Stomach (tissue), 9 donors: Measurements from ENCODE around the gene GRHL3. TPM values are rescaled to one million over a fixed set of nuclear protein-coding genes. Genes with fewer than 3 reads are reported as not detected.

Source experiments
- DNase-seq, 2 donors: peaks; one replicate each; pipeline versions ENCODE4 v3.0.0 to v3.0.0-alpha.2; 2013 to 2019
- H3K27ac ChIP-seq, 5 donors: fragments of 200-600 bp in 4 of 5; sonication (generic) in 4 of 5; one replicate each; pipeline ENCODE4 v1.5.1; 2013 to 2019; ENCODE audit warnings: mild to moderate bottlenecking in 1 of 5, moderate library complexity in 1 of 5
- H3K27me3 ChIP-seq, 3 donors: fragments of 200-600 bp; sonication (generic); one replicate each; pipeline ENCODE4 v1.5.1; 2017 to 2019; ENCODE audit warnings: mixed run types in 1 of 3
- H3K36me3 ChIP-seq, 4 donors: fragments of 200-600 bp; sonication (generic); 1 replicate in 3 of 4; 2 replicates in 1 of 4; pipeline ENCODE4 v1.5.1; 2016 to 2019
- H3K4me1 ChIP-seq, 4 donors: fragments of 200-600 bp; sonication (generic); one replicate each; pipeline ENCODE4 v1.5.1; 2016 to 2019
- H3K4me3 ChIP-seq, 4 donors: fragments of 200-600 bp; sonication (generic) in 3 of 4; one replicate each; pipeline ENCODE4 v1.5.1; 2016 to 2019; ENCODE audit warnings: mild to moderate bottlenecking in 1 of 4
- H3K9me3 ChIP-seq, 4 donors: fragments of 200-600 bp; sonication (generic); one replicate each; pipeline ENCODE4 v1.5.1; 2016 to 2019
- CTCF ChIP-seq, 7 experiments: fragments of 450-650 bp in 4 of 7; fragments of 200-600 bp in 3 of 7; sonication (generic) in 3 of 7; IDR thresholded peaks; one replicate each; pipeline ENCODE4 v1.5.1; 2016 to 2019; ENCODE audit warnings: antibody characterized with exemption in 7 of 7, control low read depth in 2 of 7, mild to moderate bottlenecking in 1 of 7
- EP300 ChIP-seq: sonication (generic); formaldehyde crosslinking; IDR thresholded peaks from one replicate; pipeline ENCODE4 v1.6.1; 2017; ENCODE audit warnings: antibody characterized with exemption
- POLR2A ChIP-seq, 4 donors: fragments of 450-650 bp; IDR thresholded peaks; one replicate each; pipeline ENCODE4 v1.6.1; 2016; ENCODE audit warnings: antibody characterized with exemption in 4 of 4, control low read depth in 2 of 4, mild to moderate bottlenecking in 1 of 4, moderate library complexity in 1 of 4
- POLR2AphosphoS5 ChIP-seq, 3 donors: sonication (generic); formaldehyde crosslinking; IDR thresholded peaks; one replicate each; pipeline ENCODE4 v1.6.1; 2016; ENCODE audit warnings: antibody characterized with exemption in 3 of 3
- WGBS, 5 donors: extraction: QIAGEN DNeasy Blood & Tissue Kit in 3 of 5; methylation state at CpG; one replicate each; pipeline versions ENCODE4 v1.1.5 to v1.1.7; 2013 to 2018; 5-methylcytosine and 5-hydroxymethylcytosine counted together
- intact Hi-C: fragments of 100-400 bp; cut with DNase I; formaldehyde crosslinking; loops from one replicate; pipeline ENCODE4 v1.15.1; 2023; ENCODE audit warnings: low total_unique reads
- polyA plus RNA-seq, 3 donors: library from polyadenylated mRNA; stranded (reverse); fragments of 200-250 nt; gene quantifications; one replicate each; pipeline ENCODE4 v1.2.3, GENCODE V29; 2013
- total RNA-seq, 5 donors: library from RNA; depleted of rRNA; stranded (reverse); fragments of >200 nt; gene quantifications; one replicate each; pipeline versions ENCODE4 v1.1.0 to v1.2.3, GENCODE V29; 2014 to 2016
- donor health status: healthy with polysubstance abuse.
- donor health status: Bipolar disorder and iron deficiency.
- donor health status: healthy.

Gene GRHL3
- total and polyA plus RNA-seq, 8 donors, result 0.19 to 13.9 (median 0.67) TPM; not detected in 4

GRCh38 chr1:24302209-24302611 lies 16.9 kb upstream of the GRHL3 start:
- DNase-seq, result no peak
- no peaks in the 10 kb centered on the region for H3K36me3 ChIP-seq
- 81 to 89% (median 89%) methylated on average over 3 of the region's 3 CpGs for WGBS, 5 donors
- H3K27me3 ChIP-seq, result peaks cover 0 to 20% (median 0%) of the 10 kb centered on the region in 3 donors
- H3K4me1 ChIP-seq, result no peaks in the 10 kb centered on the region
- intact Hi-C loops, result no loop called here
- no peaks in the 10 kb centered on the region for H3K9me3 ChIP-seq
- no peak overlapping the region for H3K27ac ChIP-seq
- no peak for TF ChIP-seq POLR2AphosphoS5 (IDR thresholded peaks at IDR 0.05)
- no peak for TF ChIP-seq CTCF (IDR thresholded peaks at IDR 0.05)
- no peak for TF ChIP-seq EP300
- TF ChIP-seq POLR2A (IDR thresholded peaks at IDR 0.05), result no peak
- no peak overlapping the region for H3K4me3 ChIP-seq

- Histone ChIP-seq H3K4me1 (no peaks in the 10 kb centered on the region), H3K27ac (no peak overlapping the region), H3K36me3 (no peaks in the 10 kb centered on the region), H3K4me3 (no peak overlapping the region), H3K9me3 (no peaks in the 10 kb centered on the region), H3K27me3 (peaks cover 0 to 20% (median 0%) of the 10 kb centered on the region in 3 donors)
- no peak for DNase-seq
- 88 to 96% (median 91%) methylated on average over 4 of the region's 4 CpGs for WGBS, 5 donors
- TF ChIP-seq POLR2AphosphoS5 (IDR thresholded peaks at IDR 0.05) (no peak), CTCF (IDR thresholded peaks at IDR 0.05) (no peak), EP300 (no peak), POLR2A (IDR thresholded peaks at IDR 0.05) (no peak)
- intact Hi-C loops, result no loop called here
Observed at GRCh38 chr1:24303600-24303999, 15.6 kb upstream of the GRHL3 start.

DNA sequence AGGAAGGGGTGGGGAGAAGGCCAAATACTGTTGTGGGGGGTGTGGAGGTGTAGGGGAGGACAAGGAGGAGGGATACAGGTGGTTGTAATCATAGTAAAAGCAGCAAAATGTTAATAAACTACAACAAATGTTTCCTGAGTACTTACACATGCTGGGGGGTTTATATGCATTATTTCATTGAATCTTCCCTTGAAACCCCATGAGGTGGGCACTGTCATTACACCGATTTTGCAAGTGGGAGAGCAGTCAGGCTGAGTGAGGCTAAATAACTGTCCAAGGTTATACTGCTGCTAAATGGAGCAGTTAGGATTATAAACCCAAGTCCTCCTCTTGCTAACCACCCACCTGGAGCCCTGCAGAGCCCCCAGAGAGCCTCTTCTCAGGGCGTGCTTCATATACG lies 14.4 kb upstream of the GRHL3 start:
- no peak for DNase-seq
- no peak overlapping the region for H3K4me3 ChIP-seq
- H3K9me3 ChIP-seq, result no peaks in the 10 kb centered on the region
- H3K36me3 ChIP-seq, result no peaks in the 10 kb centered on the region
- peaks cover 0 to 20% (median 0%) of the 10 kb centered on the region in 3 donors for H3K27me3 ChIP-seq
- H3K4me1 ChIP-seq, result no peaks in the 10 kb centered on the region
- WGBS, 5 donors, result 70 to 82% (median 80%) methylated on average over 3 of the region's 3 CpGs
- intact Hi-C loops, result no loop called here
- TF ChIP-seq POLR2A (IDR thresholded peaks at IDR 0.05) (no peak), CTCF (IDR thresholded peaks at IDR 0.05) (no peak), EP300 (no peak), POLR2AphosphoS5 (IDR thresholded peaks at IDR 0.05) (no peak)
- H3K27ac ChIP-seq, result no peak overlapping the region

GRCh38 chr1:24308365-24309015 lies 10.7 kb upstream of the GRHL3 start:
- no peak overlapping the region for H3K4me3 ChIP-seq
- no peak for DNase-seq
- no peak for TF ChIP-seq EP300
- TF ChIP-seq POLR2AphosphoS5 (IDR thresholded peaks at IDR 0.05), result no peak
- TF ChIP-seq POLR2A (IDR thresholded peaks at IDR 0.05), result no peak
- TF ChIP-seq CTCF (IDR thresholded peaks at IDR 0.05), result no peak
- 59 to 77% (median 69%) methylated on average over 7 of the region's 7 CpGs for WGBS, 5 donors
- H3K36me3 ChIP-seq, result no peaks in the 10 kb centered on the region
- intact Hi-C loops, result no loop called here
- H3K27ac ChIP-seq, result no peak overlapping the region
- no peaks in the 10 kb centered on the region for H3K4me1 ChIP-seq
- H3K9me3 ChIP-seq, result no peaks in the 10 kb centered on the region
- peaks cover 0 to 9% (median 0%) of the 10 kb centered on the region in 3 donors for H3K27me3 ChIP-seq
